ENCODE results near the gene SEM1. TPM values are rescaled to one million over a fixed set of nuclear protein-coding genes. Genes with fewer than 3 reads are reported as not detected.

Gene SEM1
- total and polyA plus RNA-seq, 2 of the 4 experiments (the other 2 are of a cell fraction), result 17.2 to 38.0 TPM

DNA sequence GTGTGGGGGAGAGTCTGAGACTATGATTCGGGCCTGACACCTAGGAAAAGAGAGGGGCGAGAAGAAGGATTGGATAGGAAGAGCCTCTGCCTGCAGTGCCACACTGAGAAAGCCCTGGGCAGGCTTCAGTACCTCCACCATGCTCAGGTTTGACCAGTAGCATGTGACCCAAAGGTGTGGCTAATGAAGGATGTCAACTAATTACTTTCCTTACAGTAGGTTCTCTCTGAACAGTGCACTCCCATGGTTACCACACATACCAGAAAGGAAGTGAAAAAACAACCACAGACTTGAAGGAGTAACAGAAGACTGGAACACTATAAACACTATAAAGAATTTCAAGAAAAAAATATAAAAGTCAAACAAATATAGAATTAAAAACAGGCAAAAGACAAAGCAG lies 46.2 kb downstream of the SEM1 start:
- Histone ChIP-seq H3K9me3 (ENCODE audit: control insufficient read depth, insufficient read depth, low read length) (no peaks in the 10 kb centered on the region), H3K79me1 (ENCODE audit: low read depth in 1 of 2, low read length in 2 of 2) (no peaks in the 10 kb centered on the region), H3K36me3 (ENCODE audit: control insufficient read depth, insufficient read depth, low read length) (no peaks in the 10 kb centered on the region), H3K4me2 (ENCODE audit: low read depth, low read length) (no peak overlapping the region), H2BK120ac (ENCODE audit: low read depth, low read length) (no peak overlapping the region), H2BK15ac (ENCODE audit: low read depth, low read length) (no peak overlapping the region), H3K18ac (ENCODE audit: low read depth, low read length) (no peak overlapping the region), H2AK5ac (ENCODE audit: low read depth, low read length) (no peak overlapping the region), H3K9me1 (ENCODE audit: insufficient read depth, low read length) (no peaks in the 10 kb centered on the region), H2BK20ac (ENCODE audit: low read depth, low read length) (no peak overlapping the region), H3K56ac (ENCODE audit: extremely low read depth, insufficient read depth, low read length) (no peak overlapping the region), H2AK9ac (replicated peaks; ENCODE audit: low read depth, low read length, poor library complexity) (no peak overlapping the region), H4K5ac (ENCODE audit: low read depth, low read length) (no peak overlapping the region), H3K4me3 (ENCODE audit: insufficient read depth, low read depth, low read length) (no peak overlapping the region), H4K20me1 (ENCODE audit: insufficient read depth, low read length) (no peaks in the 10 kb centered on the region), H2AFZ (replicated peaks; ENCODE audit: low read length, poor library complexity) (no peak overlapping the region), H3K4ac (ENCODE audit: low read depth, low read length) (no peak overlapping the region), H3K14ac (replicated peaks; ENCODE audit: low read depth, low read length) (no peak overlapping the region), H4K8ac (ENCODE audit: low read depth in 2 of 2, low read length in 2 of 2) (no peak overlapping the region), H3K23ac (ENCODE audit: low read depth, low read length) (no peak overlapping the region), H2BK5ac (ENCODE audit: low read depth, low read length, poor library complexity, severe bottlenecking) (no peak overlapping the region), H3K27ac (ENCODE audit: insufficient read depth, low read length) (no peak overlapping the region), H4K91ac (ENCODE audit: insufficient read depth, low read depth, low read length) (no peak overlapping the region), H3K27me3 (ENCODE audit: control insufficient read depth, insufficient read depth, low read length) (no peaks in the 10 kb centered on the region), H3K4me1 (ENCODE audit: control insufficient read depth, insufficient read depth, low read length) (no peaks in the 10 kb centered on the region), H3K9ac (ENCODE audit: low read depth, low read length) (no peak overlapping the region)
- ATAC-seq (ENCODE audit: low read depth) (no peak), DNase-seq (no peak)
- intact Hi-C loops (cut with micrococcal nuclease), result no loop called here
- WGBS, 2 experiments (ENCODE audit: extremely low coverage in 2 of 2, insufficient read length in 1 of 2), result no CpG with 5 or more reads among the region's 2 CpGs
- ChIA-PET CTCF (no interaction called here), POLR2A (ENCODE audit: unreplicated experiment) (no interaction called here)
- TF ChIP-seq RAD21 (IDR thresholded peaks at IDR 0.05; ENCODE audit: low read length) (no peak), MAZ (IDR thresholded peaks at IDR 0.05; ENCODE audit: borderline replicate concordance, low read depth, low read length) (no peak), CHD1 (IDR thresholded peaks at IDR 0.05; ENCODE audit: low read depth, low read length) (no peak), NFE2L2 (IDR thresholded peaks at IDR 0.05; ENCODE audit: low read depth, low read length) (no peak), FOS (IDR thresholded peaks at IDR 0.05; ENCODE audit: low read depth, low read length) (no peak), BHLHE40 (IDR thresholded peaks at IDR 0.05; ENCODE audit: low read depth, low read length) (no peak), RCOR1 (IDR thresholded peaks at IDR 0.05; ENCODE audit: insufficient replicate concordance, low read length) (no peak), RFX5 (IDR thresholded peaks at IDR 0.05; ENCODE audit: low read depth, low read length) (no peak), MXI1 (IDR thresholded peaks at IDR 0.05; ENCODE audit: borderline replicate concordance, low read depth, low read length) (no peak), POLR2A (IDR thresholded peaks at IDR 0.05; ENCODE audit: low read depth, low read length) (no peak), CEBPB (IDR thresholded peaks at IDR 0.05; ENCODE audit: low read depth, low read length) (no peak)
- TF ChIP-seq, protein P1, sequence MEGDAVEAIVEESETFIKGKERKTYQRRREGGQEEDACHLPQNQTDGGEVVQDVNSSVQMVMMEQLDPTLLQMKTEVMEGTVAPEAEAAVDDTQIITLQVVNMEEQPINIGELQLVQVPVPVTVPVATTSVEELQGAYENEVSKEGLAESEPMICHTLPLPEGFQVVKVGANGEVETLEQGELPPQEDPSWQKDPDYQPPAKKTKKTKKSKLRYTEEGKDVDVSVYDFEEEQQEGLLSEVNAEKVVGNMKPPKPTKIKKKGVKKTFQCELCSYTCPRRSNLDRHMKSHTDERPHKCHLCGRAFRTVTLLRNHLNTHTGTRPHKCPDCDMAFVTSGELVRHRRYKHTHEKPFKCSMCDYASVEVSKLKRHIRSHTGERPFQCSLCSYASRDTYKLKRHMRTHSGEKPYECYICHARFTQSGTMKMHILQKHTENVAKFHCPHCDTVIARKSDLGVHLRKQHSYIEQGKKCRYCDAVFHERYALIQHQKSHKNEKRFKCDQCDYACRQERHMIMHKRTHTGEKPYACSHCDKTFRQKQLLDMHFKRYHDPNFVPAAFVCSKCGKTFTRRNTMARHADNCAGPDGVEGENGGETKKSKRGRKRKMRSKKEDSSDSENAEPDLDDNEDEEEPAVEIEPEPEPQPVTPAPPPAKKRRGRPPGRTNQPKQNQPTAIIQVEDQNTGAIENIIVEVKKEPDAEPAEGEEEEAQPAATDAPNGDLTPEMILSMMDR (conservative IDR thresholded peaks at IDR 0.05; ENCODE audit: low read depth, low read length), result no peak
- TF ChIP-seq, protein P2, sequence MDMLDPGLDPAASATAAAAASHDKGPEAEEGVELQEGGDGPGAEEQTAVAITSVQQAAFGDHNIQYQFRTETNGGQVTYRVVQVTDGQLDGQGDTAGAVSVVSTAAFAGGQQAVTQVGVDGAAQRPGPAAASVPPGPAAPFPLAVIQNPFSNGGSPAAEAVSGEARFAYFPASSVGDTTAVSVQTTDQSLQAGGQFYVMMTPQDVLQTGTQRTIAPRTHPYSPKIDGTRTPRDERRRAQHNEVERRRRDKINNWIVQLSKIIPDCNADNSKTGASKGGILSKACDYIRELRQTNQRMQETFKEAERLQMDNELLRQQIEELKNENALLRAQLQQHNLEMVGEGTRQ (IDR thresholded peaks at IDR 0.05; ENCODE audit: low read depth, low read length), result no peak
- TF ChIP-seq, protein P3, sequence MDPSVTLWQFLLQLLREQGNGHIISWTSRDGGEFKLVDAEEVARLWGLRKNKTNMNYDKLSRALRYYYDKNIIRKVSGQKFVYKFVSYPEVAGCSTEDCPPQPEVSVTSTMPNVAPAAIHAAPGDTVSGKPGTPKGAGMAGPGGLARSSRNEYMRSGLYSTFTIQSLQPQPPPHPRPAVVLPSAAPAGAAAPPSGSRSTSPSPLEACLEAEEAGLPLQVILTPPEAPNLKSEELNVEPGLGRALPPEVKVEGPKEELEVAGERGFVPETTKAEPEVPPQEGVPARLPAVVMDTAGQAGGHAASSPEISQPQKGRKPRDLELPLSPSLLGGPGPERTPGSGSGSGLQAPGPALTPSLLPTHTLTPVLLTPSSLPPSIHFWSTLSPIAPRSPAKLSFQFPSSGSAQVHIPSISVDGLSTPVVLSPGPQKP (IDR thresholded peaks at IDR 0.05; ENCODE audit: borderline replicate concordance, low read depth, low read length), result no peak
- no TSS peak for BruUV-seq (replicated peaks)
- in situ Hi-C loops (cut with MboI; ENCODE audit: low sequenced_read_pairs), result no loop called here
- dilution Hi-C loops (cut with HindIII; ENCODE audit: low sequenced_read_pairs, unreplicated experiment), result no loop called here
